Prostate gland (tissue), 2 donors: ENCODE data around the gene ABCC4. TPM values are rescaled to one million over a fixed set of nuclear protein-coding genes. Genes with fewer than 3 reads are reported as not detected.

ENCODE experiments used
- small RNA-seq, 2 donors: library from RNA; depleted of rRNA; stranded (forward); fragments of <200 nt; gene quantifications; one replicate each; pipeline ENCODE3, GENCODE V24; 2016
- total RNA-seq, 2 donors: library from RNA; depleted of rRNA; stranded (reverse); fragments of >200 nt; gene quantifications; one replicate each; pipeline ENCODE4 v1.1.0, GENCODE V29; 2016

The ABCC4 gene
- total RNA-seq, 2 donors from 2014 or later = 33.3 to 48.4 TPM

Small RNA genes within 50 kb of the gene (small RNA-seq; reads per million reads assigned to genes)
- gene RNU6-62P (0 reads per million in 2 donors), gene RNY3P8 (0 to 0.10 reads per million in 2 donors), gene RNY4P27 (9.2 to 23.8 reads per million in 2 donors)
